Measurements from ENCODE around the gene RACGAP1.
A peak's percentile ranks its signal among the peaks of the same experiment; 100 is the strongest.

Gene RACGAP1

DNA sequence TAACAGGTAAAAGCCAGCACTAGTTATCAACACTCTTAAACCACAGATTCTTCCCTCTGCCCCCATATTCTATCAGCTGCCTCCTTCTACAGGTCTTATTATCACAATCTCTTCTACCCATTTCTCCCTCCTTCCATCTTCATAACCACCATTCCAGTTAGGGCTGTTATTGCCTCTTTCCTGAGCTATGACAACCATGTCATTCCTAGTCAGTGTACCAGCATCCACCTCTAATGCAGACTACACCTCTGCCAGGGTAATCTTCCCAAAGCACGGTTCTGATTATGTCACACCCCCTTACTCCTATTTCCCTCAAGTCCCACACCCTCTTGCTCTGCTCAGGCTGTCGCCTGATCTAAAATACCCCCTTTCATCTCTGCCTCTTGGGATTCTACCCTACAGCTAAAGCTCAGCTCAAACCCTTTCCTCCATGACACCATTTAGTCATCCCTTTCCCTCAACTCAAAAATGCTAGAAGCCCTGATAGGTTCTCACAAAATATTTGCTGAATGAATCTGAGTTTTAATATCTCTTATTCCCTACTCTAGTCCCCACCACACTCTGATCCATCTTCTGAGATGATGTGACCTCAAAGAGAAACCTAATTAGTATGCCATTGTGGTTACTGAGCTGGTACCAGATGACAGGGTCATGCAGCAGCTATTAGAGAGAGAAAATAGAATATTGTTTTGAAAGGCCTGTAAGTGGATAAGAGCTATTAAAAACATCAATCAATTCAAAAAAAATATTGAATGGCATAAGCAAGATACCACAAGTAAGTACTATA lies 11.7 kb downstream of the RACGAP1 start:
- Histone ChIP-seq H4K20me1 (ENCODE audit: insufficient read depth, low read length) (no peaks in the 10 kb centered on the region), H3K9me3 (ENCODE audit: low read length) (no peaks in the 10 kb centered on the region), H3K9me2 (ENCODE audit: low read depth, low read length) (no peaks in the 10 kb centered on the region), H2AFZ (ENCODE audit: low read length) (no peak overlapping the region), H3K27me3 (ENCODE audit: insufficient read depth, low read length) (no peaks in the 10 kb centered on the region), H3K4me3 (ENCODE audit: low read depth, low read length, poor library complexity, severe bottlenecking) (no peak overlapping the region), H3K36me3 (ENCODE audit: insufficient read depth, low read length) (peaks cover 72% of the 10 kb centered on the region), H3K27ac (ENCODE audit: low read depth, low read length, poor library complexity, severe bottlenecking) (no peak overlapping the region), H3K4me1 (ENCODE audit: insufficient read depth, low read length, severe bottlenecking) (peaks cover 4% of the 10 kb centered on the region), H3F3A (ENCODE audit: insufficient read depth, low read length) (no peaks in the 10 kb centered on the region), H3K4me2 (ENCODE audit: low read length) (no peak overlapping the region), H3K79me2 (ENCODE audit: insufficient read depth, low read length) (peaks cover 54% of the 10 kb centered on the region), H3K9ac (ENCODE audit: low read length) (no peak overlapping the region)
- TF ChIP-seq, protein P1, sequence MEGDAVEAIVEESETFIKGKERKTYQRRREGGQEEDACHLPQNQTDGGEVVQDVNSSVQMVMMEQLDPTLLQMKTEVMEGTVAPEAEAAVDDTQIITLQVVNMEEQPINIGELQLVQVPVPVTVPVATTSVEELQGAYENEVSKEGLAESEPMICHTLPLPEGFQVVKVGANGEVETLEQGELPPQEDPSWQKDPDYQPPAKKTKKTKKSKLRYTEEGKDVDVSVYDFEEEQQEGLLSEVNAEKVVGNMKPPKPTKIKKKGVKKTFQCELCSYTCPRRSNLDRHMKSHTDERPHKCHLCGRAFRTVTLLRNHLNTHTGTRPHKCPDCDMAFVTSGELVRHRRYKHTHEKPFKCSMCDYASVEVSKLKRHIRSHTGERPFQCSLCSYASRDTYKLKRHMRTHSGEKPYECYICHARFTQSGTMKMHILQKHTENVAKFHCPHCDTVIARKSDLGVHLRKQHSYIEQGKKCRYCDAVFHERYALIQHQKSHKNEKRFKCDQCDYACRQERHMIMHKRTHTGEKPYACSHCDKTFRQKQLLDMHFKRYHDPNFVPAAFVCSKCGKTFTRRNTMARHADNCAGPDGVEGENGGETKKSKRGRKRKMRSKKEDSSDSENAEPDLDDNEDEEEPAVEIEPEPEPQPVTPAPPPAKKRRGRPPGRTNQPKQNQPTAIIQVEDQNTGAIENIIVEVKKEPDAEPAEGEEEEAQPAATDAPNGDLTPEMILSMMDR (IDR thresholded peaks at IDR 0.05; ENCODE audit: low read length): no peak
- no peak for TF ChIP-seq EZH2 (IDR thresholded peaks at IDR 0.05; ENCODE audit: borderline replicate concordance, low read length)

DNA sequence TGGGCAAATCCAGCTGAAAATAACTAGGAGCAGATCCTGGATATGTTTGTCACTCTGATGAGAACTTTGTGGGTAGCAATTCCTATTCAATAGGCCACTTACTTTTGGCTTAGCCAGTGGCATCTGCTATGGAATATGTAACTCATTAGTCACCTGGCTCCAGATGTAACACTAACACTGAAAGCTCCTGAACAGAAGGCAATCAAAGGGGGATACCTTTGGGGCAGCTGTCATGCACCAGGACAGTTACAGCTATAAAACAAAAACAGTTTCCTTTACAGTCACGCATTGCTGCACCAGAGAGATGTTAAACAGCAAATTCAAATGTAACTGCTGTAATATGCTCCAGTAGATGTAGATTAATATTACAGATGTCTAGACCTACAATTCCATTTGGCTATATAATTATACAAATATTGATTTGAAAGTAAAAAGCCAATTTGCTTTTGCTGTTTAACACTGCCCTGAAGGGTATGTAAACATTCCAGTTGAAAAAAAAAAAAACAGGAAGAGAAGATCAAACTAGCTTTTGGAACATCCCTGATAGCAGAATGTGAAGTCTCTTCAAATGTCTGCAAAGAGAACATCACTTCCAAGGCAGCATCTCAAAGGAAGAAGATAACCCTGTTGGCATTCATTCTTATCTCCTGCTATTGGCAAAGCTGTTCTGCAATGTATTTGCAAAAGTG lies 18.4 kb downstream of the RACGAP1 start:
- TF ChIP-seq EZH2 (IDR thresholded peaks at IDR 0.05; ENCODE audit: borderline replicate concordance, low read length): no peak
- TF ChIP-seq, protein P1 (IDR thresholded peaks at IDR 0.05; ENCODE audit: low read length): no peak
- Histone ChIP-seq H3K36me3 (ENCODE audit: insufficient read depth, low read length) (peaks cover 80% of the 10 kb centered on the region), H2AFZ (ENCODE audit: low read length) (no peak overlapping the region), H4K20me1 (ENCODE audit: insufficient read depth, low read length) (no peaks in the 10 kb centered on the region), H3K4me2 (ENCODE audit: low read length) (peak overlapping the region; percentile 21), H3K4me3 (ENCODE audit: low read depth, low read length, poor library complexity, severe bottlenecking) (no peak overlapping the region), H3K79me2 (ENCODE audit: insufficient read depth, low read length) (peaks cover 12% of the 10 kb centered on the region), H3K9ac (ENCODE audit: low read length) (peak overlapping the region; percentile 10; the same call in 1 of the 2 replicates), H3K27ac (ENCODE audit: low read depth, low read length, poor library complexity, severe bottlenecking) (peak overlapping the region; percentile 85), H3K27me3 (ENCODE audit: insufficient read depth, low read length) (no peaks in the 10 kb centered on the region), H3K9me3 (ENCODE audit: low read length) (no peaks in the 10 kb centered on the region), H3K9me2 (ENCODE audit: low read depth, low read length) (no peaks in the 10 kb centered on the region), H3F3A (ENCODE audit: insufficient read depth, low read length) (no peaks in the 10 kb centered on the region), H3K4me1 (ENCODE audit: insufficient read depth, low read length, severe bottlenecking) (peaks cover 35% of the 10 kb centered on the region)

DNA sequence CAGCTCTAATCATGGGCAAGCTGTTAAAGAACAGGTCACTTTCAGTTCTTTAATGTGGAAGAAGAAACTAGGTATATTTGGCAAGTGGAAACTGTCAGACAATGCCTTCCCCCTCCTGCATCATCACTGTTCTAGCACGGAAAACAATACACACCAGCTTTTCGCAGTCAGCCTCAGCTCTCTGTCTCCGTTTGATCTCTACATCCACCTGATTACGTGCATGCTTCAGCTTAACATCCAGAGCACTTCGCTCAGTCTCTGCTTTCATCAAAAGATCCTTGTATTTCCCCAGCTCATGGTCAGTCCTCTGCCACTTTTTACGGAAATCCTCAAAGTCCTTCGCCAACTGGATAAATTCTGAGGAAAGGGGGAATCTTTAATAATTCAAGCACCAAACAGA lies 19.0 kb downstream of the RACGAP1 start:
- Histone ChIP-seq H3K9me3 (ENCODE audit: low read length) (no peaks in the 10 kb centered on the region), H3K79me2 (ENCODE audit: insufficient read depth, low read length) (peaks cover 12% of the 10 kb centered on the region), H3K36me3 (ENCODE audit: insufficient read depth, low read length) (peaks cover 85% of the 10 kb centered on the region), H4K20me1 (ENCODE audit: insufficient read depth, low read length) (no peaks in the 10 kb centered on the region), H3K4me3 (ENCODE audit: low read depth, low read length, poor library complexity, severe bottlenecking) (no peak overlapping the region), H3F3A (ENCODE audit: insufficient read depth, low read length) (no peaks in the 10 kb centered on the region), H3K4me1 (ENCODE audit: insufficient read depth, low read length, severe bottlenecking) (peaks cover 35% of the 10 kb centered on the region), H3K27ac (ENCODE audit: low read depth, low read length, poor library complexity, severe bottlenecking) (peak overlapping the region; percentile 85), H3K9me2 (ENCODE audit: low read depth, low read length) (no peaks in the 10 kb centered on the region), H2AFZ (ENCODE audit: low read length) (no peak overlapping the region), H3K9ac (ENCODE audit: low read length) (peak overlapping the region; percentile 10; the same call in 1 of the 2 replicates), H3K4me2 (ENCODE audit: low read length) (peak overlapping the region; percentile 21; the same call in 1 of the 2 replicates), H3K27me3 (ENCODE audit: insufficient read depth, low read length) (no peaks in the 10 kb centered on the region)
- TF ChIP-seq EZH2 (IDR thresholded peaks at IDR 0.05; ENCODE audit: borderline replicate concordance, low read length): no peak
- TF ChIP-seq, protein P1 (IDR thresholded peaks at IDR 0.05; ENCODE audit: low read length): no peak
